Cardiac fibroblast (primary cell): ENCODE data around the gene ANK2.

Experiments
- DNase-seq, 2 donors: peaks; one replicate each; pipeline versions ENCODE4 v3.0.0 to v3.0.0-alpha.2; 2010; ENCODE audit warnings: low read depth in 2 of 2
- H3K4me3 ChIP-seq, 2 donors: replicated peaks in 1 of 2; 1 replicate in 1 of 2; 2 replicates in 1 of 2; pipeline ENCODE4 v1.5.1; 2011; ENCODE audit warnings: low read depth in 2 of 2, low read length in 2 of 2, mild to moderate bottlenecking in 2 of 2, moderate library complexity in 1 of 2
- TF ChIP-seq, protein P1 (sequence below): IDR thresholded peaks from one replicate; pipeline ENCODE4 v1.5.1; 2011; ENCODE audit warnings: low read depth, mild to moderate bottlenecking, low read length, inconsistent platforms

The ANK2 gene

DNA sequence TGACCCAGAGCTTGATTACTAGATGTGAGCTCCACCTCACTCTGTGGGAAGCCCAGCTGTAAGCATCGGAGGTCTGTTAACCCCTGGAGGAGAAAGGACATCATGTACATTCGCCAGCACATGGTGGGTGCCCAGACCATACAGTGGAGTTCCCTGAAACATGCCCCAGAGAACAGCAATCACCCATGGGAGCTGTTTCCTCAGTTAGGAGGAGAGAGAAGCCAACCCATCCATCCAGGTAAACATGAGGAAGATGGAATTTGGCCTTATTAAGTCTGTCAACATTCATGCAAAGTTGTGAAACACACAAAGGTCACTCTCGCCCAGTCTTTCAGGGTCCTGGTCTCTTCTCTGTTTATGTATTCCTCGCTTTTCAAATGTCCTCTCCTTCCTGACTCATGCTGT, 354.7 kb downstream of the ANK2 start:
- H3K4me3 ChIP-seq = no peak overlapping the region
- no peak for DNase-seq
- TF ChIP-seq, protein P1, sequence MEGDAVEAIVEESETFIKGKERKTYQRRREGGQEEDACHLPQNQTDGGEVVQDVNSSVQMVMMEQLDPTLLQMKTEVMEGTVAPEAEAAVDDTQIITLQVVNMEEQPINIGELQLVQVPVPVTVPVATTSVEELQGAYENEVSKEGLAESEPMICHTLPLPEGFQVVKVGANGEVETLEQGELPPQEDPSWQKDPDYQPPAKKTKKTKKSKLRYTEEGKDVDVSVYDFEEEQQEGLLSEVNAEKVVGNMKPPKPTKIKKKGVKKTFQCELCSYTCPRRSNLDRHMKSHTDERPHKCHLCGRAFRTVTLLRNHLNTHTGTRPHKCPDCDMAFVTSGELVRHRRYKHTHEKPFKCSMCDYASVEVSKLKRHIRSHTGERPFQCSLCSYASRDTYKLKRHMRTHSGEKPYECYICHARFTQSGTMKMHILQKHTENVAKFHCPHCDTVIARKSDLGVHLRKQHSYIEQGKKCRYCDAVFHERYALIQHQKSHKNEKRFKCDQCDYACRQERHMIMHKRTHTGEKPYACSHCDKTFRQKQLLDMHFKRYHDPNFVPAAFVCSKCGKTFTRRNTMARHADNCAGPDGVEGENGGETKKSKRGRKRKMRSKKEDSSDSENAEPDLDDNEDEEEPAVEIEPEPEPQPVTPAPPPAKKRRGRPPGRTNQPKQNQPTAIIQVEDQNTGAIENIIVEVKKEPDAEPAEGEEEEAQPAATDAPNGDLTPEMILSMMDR = no peak

DNA sequence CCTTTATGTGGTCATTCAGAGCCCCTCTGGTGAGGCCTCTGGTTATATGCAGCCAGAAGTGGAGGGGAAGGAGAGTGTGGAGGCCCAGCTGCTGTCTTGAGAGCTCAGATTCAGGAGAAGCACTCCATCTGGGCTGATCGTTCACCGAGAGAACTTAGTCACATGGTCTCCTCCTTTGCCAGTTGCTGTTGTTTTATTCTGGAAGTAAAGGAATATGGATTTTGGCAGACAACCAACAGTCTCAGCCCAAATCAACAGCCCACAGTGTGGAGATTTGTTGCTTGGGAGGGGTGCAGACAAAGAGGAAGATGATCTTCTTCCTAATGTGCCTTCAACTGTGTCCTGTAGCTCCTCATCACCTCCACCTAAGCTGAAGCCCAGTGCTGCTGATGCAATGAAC, 355.4 kb downstream of the ANK2 start:
- TF ChIP-seq, protein P1 = no peak
- H3K4me3 ChIP-seq = no peak overlapping the region
- DNase-seq = peak in 1 of 2 donors; percentile 63

DNA sequence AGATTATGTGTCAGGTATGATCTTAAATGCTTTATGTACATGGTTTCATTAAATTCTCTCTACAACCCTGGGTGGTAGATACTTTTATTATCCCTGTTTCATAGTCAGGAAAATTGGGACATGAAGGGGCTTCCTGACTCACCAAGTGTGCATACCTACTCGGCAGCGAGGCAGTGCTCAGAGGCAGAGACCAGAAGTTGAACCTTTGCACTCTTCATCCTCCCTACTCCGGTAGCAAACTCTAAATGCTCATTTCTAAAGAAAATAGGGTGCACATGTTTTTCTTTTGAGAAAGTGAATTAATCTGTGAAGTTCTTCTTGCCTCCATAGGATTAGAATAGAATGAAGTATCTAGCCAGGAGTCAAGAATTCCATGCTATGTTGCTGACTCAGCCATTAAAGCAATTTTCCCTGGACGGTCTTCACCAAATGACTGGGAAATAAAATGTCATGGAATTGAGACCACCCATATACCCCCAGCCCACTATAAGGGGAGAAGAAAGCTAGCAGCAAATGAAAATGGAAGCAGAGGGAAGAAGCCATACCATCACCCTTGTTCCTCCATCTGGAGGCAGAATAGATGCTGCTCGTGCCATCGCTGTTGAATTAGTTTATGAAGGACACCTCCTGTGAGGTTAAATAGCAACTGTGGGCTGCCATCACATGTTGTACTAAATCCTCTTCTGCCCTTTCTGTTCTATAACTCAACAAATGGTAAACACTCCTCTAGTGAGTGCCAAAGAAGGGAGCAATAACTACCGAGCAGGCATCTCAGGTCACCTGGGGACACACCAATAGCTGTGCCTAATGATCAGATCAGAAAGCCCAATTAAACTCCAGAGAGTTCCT, 356.6 kb downstream of the ANK2 start:
- no peak for DNase-seq
- H3K4me3 ChIP-seq = no peak overlapping the region
- TF ChIP-seq, protein P1 = no peak

DNA sequence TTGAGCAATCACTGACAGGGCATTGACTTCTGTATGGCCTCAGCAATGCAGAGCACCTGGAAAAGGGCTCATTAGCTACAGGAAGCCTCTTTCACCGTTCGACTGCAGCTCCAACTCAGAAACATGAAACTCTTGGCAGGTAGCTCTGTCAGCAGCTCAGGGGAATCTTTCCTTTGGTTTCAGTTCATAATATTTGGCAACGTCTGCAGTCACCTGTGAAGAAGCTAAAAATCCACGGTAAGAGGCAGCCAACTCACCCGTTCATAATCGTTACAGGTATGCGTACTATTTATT, 357.2 kb downstream of the ANK2 start:
- no peak for DNase-seq
- TF ChIP-seq, protein P1 = no peak
- H3K4me3 ChIP-seq = no peak overlapping the region

DNA sequence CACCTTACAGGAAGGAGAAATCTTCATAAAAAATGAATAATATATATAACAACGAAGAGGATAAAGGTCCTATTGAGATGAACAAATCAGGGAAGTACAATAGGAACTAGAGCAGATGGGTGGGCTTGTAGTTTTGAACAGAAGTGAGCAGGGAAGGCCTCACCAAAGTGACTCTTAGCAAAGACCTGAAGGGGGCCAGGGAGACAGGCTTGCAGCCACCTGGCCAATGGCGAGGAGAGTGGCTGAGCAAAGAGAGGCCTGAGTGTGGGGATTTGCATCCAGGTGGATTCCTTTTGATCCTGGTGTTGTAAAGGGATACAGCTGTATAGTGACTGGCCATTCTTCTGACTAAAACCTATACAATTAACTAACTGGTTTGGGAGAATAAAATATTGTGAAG, 358.0 kb downstream of the ANK2 start:
- no peak overlapping the region for H3K4me3 ChIP-seq
- no peak for DNase-seq
- TF ChIP-seq, protein P1 = no peak

DNA sequence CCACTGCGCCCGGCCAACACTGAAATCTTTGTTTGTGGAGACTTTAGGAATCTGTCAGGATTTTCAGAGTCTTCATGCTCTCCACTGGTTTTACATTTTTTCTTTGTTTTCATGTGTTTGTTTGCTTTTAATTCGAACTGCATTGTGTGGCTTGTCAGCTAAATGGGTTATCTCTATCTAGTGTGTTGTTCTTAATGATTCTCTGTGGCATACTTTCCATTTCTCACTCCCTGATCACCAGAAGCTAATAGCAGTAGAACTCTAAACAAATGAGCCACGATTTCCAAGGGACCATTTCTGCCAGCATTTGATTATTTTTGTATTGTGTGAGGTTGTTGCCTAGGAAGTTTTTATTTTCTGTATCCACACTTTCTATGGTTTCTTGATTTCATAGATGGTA, 359.7 kb downstream of the ANK2 start:
- TF ChIP-seq, protein P1 = no peak
- no peak overlapping the region for H3K4me3 ChIP-seq
- DNase-seq = peak in 1 of 2 donors; percentile 5

DNA sequence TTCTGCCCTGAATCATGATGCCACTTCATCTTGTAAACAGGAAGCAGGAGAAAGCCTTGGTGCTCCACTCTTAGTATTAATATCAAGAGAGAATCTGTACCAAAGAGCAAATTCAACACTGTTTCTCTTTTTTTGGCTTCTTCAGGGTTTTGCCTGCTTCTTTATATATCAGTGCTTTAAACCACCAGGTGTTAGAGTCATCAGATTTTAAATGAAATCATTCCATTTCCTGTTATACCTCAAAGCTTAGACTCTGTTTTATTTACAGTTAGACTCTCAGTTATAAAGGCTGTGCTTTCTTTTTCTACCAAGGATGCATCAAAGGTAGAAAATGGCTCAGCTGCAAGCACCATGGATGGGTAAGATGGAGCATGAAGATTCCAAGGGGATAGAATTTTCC, 361.2 kb downstream of the ANK2 start:
- TF ChIP-seq, protein P1 = no peak
- H3K4me3 ChIP-seq = no peak overlapping the region
- no peak for DNase-seq
